HG02763 (cell line): Measurements from ENCODE around the gene IPO5.
"Not testable (repeated sequence)": the region's sequence is repeated elsewhere in the genome, so short reads cannot be mapped to it uniquely, and the experiment has no call there.

Experiments used
- ATAC-seq: cut with Tn5 transposase; IDR thresholded peaks from one replicate; pipeline ENCODE4 v1.9.1; 2021; ENCODE audit warnings: mild to moderate bottlenecking, moderate library complexity; ENCODE audit not compliant: unreplicated experiment

The IPO5 gene

GRCh38 chr13:97948041-97948440 is 5.4 kb upstream of the IPO5 start:
- ATAC-seq: no peak

DNA sequence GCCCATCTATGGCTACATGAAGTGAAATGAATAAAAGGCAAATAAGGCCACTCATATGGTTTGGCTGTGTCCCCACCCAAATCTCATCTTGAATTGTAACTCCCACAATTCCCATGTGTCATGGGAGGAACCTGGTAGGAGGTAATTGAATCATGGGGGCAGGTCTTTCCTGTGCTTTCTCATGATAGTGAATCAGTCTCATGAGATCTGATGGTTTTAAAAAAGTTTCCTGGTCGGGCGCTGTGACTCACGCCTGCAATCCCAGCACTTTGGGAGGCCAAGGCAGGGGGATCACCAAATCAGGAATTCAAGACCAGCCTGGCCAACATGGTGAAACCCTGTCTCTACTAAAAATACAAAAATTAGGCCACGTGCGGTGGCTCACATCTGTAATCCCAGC is 4.2 kb upstream of the IPO5 start:
- not testable (repeated sequence) for ATAC-seq

- no peak for ATAC-seq
Observed at GRCh38 chr13:97951376-97951775, 2.1 kb upstream of the IPO5 start.

DNA sequence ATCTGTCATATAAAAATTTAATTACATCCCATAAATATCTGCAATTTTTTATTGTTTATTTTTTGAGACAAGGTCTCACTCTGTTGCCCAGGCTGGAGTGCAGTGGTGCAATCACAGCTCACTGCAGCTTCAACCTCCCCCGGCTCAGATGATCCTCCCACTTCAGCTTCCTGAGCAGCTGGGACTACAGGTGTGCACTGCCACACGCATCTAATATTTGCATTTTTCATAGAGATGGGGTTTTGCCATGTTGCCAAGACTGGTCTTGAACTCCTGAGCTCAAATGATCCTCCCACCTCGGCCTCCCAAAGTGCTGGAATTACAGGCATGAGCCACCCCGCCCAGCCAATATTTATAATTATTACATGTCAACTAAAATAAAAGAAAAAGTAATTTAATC is 644 bp upstream of the IPO5 start:
- not testable (repeated sequence) for ATAC-seq

DNA sequence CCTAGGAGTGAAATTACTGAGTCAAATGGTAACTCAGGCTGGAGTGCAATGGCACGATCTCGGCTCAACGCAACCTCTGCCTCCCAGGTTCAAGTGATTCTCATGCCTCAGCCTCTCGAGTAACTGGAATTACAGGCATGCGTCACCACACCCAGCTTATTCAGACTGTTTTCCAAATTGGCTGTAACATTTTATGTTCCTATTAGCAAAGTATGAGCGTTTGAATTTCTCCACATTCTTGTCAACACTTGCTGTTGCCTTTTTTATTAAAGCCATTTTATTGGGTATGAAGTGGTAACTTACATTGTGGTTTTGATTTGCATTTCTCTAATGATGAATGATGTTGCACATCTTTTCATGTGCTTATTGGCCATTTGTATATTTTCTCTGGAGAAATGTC is 7.9 kb downstream of the IPO5 start:
- ATAC-seq: no peak

DNA sequence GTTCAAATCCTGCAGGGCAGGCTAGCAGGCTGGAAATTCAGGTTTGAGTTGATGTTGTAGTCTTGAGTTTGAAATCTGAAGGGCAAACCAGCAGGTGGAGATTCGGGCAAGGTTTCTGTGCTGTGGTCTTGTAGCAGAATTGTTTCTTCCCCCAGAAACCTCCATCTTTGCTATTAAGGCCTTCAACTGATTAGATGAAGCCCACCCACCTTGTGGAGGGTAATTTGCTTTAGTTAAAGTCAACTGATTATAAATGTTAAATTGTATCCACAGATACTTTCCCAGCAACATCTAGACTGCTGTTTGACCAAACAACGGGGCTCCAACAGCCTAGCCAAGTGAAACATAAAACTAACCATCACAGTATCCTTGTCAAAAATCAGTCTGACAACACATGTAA is 9.4 kb downstream of the IPO5 start:
- ATAC-seq: no peak

DNA sequence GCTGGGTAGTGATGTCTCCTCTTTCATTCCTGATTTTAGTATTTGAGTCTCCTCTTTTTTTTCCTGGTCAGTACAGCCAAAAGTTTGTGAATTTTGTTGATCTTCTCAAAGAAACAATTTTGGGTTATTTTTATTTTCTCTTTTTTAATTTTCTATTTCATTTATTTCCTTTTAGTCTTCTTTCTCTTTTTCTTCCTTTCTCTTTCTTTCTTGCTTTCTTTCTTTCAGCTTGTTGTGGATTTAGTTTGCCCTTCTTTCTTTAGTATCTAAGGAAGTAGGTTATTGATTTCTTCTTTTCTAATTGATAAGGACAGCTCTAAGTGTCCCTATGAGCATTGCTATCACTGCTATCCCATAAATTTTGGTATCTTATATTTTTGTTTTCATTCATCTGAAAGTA is 13.8 kb downstream of the IPO5 start:
- no peak for ATAC-seq

- ATAC-seq: no peak
Observed at GRCh38 chr13:97967948-97968347, 14.5 kb downstream of the IPO5 start.

GRCh38 chr13:97971519-97971918 is 18.0 kb downstream of the IPO5 start:
- no peak for ATAC-seq

DNA sequence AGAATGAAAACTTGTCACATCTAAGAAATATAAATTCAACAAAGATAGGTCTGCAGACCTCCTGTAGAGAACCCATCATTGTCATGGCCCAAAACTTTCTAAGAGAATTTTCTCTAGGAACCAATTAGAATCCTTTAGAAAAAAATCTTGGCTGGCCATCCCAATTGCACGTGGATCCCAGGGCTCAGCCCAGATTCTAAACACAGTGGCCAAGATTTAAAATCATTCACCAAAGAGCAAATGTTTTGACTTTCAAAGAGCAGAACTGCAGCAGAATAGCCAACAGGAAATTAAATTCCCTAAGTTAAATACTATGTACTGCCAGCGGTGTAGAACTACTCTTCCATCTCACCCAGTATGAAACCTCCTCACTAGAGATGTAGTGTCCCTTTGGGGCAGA is 21.3 kb downstream of the IPO5 start:
- ATAC-seq: no peak

GRCh38 chr13:97975280-97975847 is 21.9 kb downstream of the IPO5 start:
- no peak for ATAC-seq

DNA sequence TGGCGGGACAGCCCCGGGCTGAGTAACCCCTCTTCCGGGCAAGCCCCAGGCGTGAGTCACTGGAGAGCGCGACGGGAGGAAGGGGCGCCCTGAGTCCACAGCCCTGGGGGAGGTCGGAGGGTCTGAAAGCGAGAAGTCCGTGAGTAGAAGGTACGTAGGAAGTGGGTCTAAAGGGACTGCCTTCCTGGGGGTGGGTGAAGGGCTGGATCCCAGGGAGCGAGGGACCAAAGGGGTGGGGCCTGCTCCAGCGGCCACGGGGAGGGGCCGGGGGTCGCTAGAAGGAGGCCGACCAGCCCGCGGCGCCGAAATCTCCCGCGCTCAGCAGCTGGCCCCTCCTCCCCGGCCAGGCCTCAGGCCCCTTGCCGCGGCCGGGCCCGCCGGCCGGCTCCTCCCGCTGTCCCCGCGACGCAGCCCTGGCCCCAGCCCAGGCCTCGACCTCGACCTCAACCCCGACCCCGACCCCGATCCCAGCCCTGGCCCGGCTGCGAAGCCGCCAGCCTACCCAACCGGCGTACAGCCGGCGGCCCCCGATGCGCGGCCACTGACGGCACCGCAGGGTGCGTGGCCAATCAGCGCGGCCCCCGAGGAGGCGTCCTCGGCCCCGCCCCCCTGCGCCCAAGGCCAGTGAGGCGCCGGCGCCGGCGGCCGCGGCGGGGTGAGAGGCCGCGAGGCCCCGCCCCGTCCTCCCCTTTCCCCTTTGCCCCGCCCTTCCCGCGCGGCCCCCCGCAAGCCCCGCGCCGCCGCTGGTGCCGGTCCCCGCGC is 22.6 kb downstream of the IPO5 start:
- ATAC-seq: peak; percentile 94

GRCh38 chr13:97976610-97977521 is 23.4 kb downstream of the IPO5 start:
- ATAC-seq: peak; percentile 31

DNA sequence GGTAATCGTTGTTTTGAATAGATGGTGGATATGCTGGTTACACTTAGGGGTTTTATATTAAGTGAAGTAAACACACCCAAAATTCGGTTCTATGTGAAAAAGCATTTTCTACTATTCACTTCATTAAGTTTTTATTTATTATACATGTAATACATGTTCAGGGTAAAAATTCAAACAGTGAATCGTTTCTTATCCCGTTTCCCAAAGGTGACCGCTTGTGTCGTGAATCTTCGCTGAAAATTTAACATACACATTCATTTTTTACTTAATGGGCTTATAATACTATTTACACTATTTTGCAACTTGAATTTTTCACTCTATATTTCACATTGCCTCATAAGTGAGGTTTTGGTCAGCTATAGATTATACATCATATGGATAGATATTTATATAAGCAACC is 24.5 kb downstream of the IPO5 start:
- no peak for ATAC-seq

DNA sequence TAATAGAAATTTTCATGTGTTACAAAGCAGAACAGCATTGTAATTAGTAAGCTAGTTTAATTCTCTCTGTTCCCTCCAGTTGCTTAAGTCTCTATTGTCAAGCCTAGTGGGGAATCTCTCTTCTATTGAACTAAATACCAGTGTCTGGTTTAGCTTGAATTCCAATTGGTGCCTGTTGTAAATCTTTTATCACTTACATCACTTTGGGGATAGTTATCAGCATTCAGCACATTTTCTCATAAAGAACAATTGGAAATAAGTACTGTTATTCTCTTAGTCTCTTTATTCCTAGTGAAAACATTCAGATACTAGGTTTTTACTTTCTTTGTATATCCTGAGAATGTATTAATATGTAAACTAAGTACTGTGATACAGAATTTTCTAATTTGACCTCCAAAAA is 25.2 kb downstream of the IPO5 start:
- no peak for ATAC-seq

GRCh38 chr13:97979051-97979450 is 25.6 kb downstream of the IPO5 start:
- ATAC-seq: no peak

- ATAC-seq: no peak
Observed at GRCh38 chr13:97979556-97979955, 26.1 kb downstream of the IPO5 start.

GRCh38 chr13:97982286-97982685 is 28.8 kb downstream of the IPO5 start:
- ATAC-seq: no peak

GRCh38 chr13:97986835-97987234 is 33.4 kb downstream of the IPO5 start:
- peak; percentile 61 for ATAC-seq

DNA sequence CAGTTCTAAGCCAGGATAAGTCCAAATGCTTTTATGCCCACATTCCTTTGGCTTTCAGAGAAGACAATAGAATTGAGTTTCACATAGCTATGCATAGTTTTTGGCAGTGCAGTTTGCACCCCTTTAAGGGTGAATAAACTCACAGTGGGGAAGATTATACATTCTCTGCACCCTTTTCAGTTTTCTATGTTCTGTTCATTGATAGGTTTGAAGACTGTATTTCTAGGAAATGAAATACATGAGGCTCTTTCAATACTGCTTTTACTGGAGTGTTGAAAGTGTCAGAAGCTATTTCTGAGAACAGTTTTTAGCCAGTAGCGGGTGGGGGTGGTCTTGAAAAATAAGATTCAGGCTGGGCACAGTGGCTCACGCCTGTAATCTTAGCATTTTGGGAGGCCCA is 46.2 kb downstream of the IPO5 start:
- no peak for ATAC-seq

GRCh38 chr13:98004107-98004506 is 50.6 kb downstream of the IPO5 start:
- ATAC-seq: no peak

DNA sequence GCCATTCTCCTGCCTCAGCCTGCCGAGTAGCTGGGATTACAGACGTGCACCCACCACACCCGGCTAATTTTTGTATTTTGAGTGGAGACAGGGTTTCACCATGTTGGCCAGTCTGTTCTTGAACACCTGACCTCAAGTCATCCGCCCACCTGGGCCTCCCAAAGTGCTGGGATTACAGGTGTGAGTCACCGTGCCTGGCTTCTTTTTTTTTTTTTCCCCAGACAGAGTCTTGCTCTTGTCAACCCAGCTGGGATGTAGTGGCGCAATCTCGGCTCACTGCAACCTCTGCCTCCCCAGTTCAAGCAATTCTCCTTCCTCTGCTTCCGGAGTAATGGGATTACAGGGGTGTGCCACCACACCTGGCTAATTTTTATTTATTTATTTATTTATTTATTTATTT is 51.5 kb downstream of the IPO5 start:
- not testable (repeated sequence) for ATAC-seq
